ENCODE results near the gene NT5M.

DNA sequence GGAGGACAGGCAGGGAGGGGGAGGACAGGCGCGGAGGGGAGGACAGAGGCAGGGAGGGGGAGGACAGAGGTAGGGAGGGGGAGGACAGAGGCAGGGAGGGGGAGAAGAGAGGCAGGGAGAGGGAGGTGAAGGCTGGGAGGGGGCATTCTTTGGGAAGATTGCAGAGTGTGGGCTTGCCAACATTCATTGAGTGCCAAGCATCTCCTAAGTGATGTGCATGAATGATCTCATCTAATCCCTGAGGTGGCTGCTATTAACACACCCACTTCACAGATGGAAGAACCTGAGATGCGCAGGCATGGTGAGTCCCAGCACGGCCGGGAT is 58.3 kb downstream of the NT5M start:
- TF ChIP-seq, protein P1, sequence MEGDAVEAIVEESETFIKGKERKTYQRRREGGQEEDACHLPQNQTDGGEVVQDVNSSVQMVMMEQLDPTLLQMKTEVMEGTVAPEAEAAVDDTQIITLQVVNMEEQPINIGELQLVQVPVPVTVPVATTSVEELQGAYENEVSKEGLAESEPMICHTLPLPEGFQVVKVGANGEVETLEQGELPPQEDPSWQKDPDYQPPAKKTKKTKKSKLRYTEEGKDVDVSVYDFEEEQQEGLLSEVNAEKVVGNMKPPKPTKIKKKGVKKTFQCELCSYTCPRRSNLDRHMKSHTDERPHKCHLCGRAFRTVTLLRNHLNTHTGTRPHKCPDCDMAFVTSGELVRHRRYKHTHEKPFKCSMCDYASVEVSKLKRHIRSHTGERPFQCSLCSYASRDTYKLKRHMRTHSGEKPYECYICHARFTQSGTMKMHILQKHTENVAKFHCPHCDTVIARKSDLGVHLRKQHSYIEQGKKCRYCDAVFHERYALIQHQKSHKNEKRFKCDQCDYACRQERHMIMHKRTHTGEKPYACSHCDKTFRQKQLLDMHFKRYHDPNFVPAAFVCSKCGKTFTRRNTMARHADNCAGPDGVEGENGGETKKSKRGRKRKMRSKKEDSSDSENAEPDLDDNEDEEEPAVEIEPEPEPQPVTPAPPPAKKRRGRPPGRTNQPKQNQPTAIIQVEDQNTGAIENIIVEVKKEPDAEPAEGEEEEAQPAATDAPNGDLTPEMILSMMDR (IDR thresholded peaks at IDR 0.05): no peak
- TF ChIP-seq EZH2 (IDR thresholded peaks at IDR 0.05): no peak
- no peak for TF ChIP-seq EZH2phosphoT487 (IDR thresholded peaks at IDR 0.05)
